Suprapubic skin (tissue), 3 donors: Measurements from ENCODE around the gene ILDR2.

Experiments
- POLR2A ChIP-seq, 2 donors: fragments of 450-650 bp; IDR thresholded peaks; one replicate each; pipeline ENCODE4 v1.6.1; 2017; ENCODE audit warnings: antibody characterized with exemption in 2 of 2, mild to moderate bottlenecking in 2 of 2, moderate library complexity in 2 of 2
- TF ChIP-seq, protein P1 (sequence below), 2 donors: fragments of 200-600 bp in 1 of 2; fragments of 450-650 bp in 1 of 2; sonication (generic) in 1 of 2; IDR thresholded peaks; one replicate each; pipeline ENCODE4 v1.5.1; 2016 to 2019; ENCODE audit warnings: antibody characterized with exemption in 2 of 2, mild to moderate bottlenecking in 1 of 2, moderate library complexity in 1 of 2

DNA sequence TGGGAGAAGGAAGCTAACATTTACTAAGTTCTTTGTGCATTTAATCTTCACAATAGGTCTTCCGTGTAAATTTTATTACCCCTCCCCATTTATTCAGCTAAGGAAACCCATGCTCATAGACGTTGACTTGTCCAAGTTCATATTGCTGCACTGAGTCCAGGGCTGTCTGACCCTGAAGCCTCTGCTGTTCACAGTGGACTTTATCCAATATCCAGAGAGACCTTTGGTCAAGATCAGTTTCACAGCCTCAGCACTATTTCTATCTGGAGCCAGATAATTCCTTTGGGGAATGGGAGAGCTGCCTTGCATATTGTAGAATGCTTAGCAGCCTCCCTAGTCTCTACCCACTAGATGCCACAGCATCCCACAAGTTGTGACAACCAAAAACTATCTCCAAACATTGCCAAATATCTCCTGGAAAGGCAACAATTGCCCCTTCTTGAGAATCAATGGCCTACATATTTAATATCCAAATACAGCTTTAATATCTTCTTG lies 26.4 kb downstream of the ILDR2 start:
- TF ChIP-seq, protein P1, sequence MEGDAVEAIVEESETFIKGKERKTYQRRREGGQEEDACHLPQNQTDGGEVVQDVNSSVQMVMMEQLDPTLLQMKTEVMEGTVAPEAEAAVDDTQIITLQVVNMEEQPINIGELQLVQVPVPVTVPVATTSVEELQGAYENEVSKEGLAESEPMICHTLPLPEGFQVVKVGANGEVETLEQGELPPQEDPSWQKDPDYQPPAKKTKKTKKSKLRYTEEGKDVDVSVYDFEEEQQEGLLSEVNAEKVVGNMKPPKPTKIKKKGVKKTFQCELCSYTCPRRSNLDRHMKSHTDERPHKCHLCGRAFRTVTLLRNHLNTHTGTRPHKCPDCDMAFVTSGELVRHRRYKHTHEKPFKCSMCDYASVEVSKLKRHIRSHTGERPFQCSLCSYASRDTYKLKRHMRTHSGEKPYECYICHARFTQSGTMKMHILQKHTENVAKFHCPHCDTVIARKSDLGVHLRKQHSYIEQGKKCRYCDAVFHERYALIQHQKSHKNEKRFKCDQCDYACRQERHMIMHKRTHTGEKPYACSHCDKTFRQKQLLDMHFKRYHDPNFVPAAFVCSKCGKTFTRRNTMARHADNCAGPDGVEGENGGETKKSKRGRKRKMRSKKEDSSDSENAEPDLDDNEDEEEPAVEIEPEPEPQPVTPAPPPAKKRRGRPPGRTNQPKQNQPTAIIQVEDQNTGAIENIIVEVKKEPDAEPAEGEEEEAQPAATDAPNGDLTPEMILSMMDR (IDR thresholded peaks at IDR 0.05), result no peak
- TF ChIP-seq POLR2A (IDR thresholded peaks at IDR 0.05), result no peak
